SJCRH30 (cell line): ENCODE measurements around the gene PRSS56. TPM values are rescaled to one million over a fixed set of nuclear protein-coding genes. Genes with fewer than 3 reads are reported as not detected.

Experiments
- DNase-seq, 2 experiments: peaks; one replicate each; pipeline ENCODE4 v3.0.0-alpha.2; 2015 to 2020
- H3K27ac ChIP-seq: fragments of 250-450 bp; sonication (Bioruptor Pico); 2 replicates; pipeline ENCODE4 v1.5.1; 2020; ENCODE audit warnings: mild to moderate bottlenecking, moderate library complexity
- H3K27me3 ChIP-seq: fragments of 250-450 bp; sonication (Bioruptor Pico); 2 replicates; pipeline ENCODE4 v1.5.1; 2020; ENCODE audit warnings: mild to moderate bottlenecking, moderate library complexity
- H3K36me3 ChIP-seq: fragments of 250-450 bp; sonication (Bioruptor Pico); 2 replicates; pipeline ENCODE4 v1.5.1; 2020; ENCODE audit warnings: mild to moderate bottlenecking, moderate library complexity
- H3K4me1 ChIP-seq: fragments of 250-450 bp; sonication (Bioruptor Pico); 2 replicates; pipeline ENCODE4 v1.5.1; 2020; ENCODE audit warnings: mild to moderate bottlenecking, moderate library complexity
- H3K4me3 ChIP-seq: fragments of 250-450 bp; sonication (Bioruptor Pico); 2 replicates; pipeline ENCODE4 v1.5.1; 2020; ENCODE audit warnings: mild to moderate bottlenecking, moderate library complexity
- H3K9me3 ChIP-seq: fragments of 250-450 bp; sonication (Bioruptor Pico); replicated peaks from 2 replicates; pipeline ENCODE4 v1.5.1; 2020; ENCODE audit warnings: mild to moderate bottlenecking, moderate library complexity
- total RNA-seq: library from RNA; depleted of rRNA; stranded (reverse); fragments of >200 nt; shearing (Covaris generic); gene quantifications from 2 replicates; pipeline ENCODE4 v1.2.3, GENCODE V29; 2014; rRNA removed

PRSS56 gene
- 0.38 and 0.48 TPM in 2 replicates for total RNA-seq

DNA sequence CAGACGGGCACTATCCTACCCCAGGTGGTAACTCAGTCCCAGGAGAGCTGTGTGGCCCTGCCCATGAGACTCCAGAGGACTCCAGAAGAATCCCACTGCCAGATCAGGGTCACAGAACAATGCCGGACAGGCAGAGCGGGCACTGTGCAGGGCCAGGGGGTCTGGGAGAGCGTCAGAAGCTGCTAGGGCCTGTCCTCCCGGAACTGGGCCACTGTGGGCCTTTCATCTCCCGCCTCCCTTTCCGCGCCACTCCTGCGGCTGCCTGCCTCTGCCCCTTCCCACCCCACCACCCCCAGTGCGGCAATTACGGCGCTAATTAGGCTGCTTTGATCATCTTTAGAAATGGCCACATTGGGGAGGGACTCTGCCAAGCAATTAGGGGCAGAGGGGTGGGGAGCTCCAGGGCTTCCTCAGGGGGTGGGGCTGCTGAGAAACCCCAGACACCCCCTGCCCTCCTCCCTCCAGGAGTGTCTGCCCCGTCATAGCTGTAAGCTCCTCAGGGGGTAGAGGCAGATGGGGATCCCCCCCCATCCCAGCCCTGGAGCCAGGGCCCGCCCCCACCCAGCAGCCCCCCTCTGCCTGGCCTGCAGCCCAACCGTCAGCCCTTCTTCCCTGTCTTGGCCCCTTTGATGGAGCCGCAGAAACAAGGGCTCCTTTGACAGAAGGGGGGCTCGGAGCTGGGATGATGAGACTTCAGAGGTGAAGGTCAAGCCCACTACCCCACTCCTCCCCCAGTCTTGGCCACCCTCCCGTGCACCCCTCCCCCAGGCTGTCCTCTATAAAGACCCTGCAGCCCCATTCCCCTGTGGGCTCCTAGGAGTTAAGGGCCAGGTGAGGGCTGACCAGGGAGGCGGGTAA, at the start of gene PRSS56:
TSS of gene PRSS56 (plus strand) at position 808 of the 858 bp plus-strand sequence. CDS start 211 bp downstream, outside the sequence.
- no peaks in the 10 kb centered on the region for H3K9me3 ChIP-seq
- H3K4me1 ChIP-seq, result no peaks in the 10 kb centered on the region; the same call in 1 of the 2 replicates
- peaks cover 21% of the 10 kb centered on the region for H3K27me3 ChIP-seq
- no peak within 1 kb of the TSS for H3K4me3 ChIP-seq
- no peak for DNase-seq
- no peaks in the 10 kb centered on the region for H3K36me3 ChIP-seq
- H3K27ac ChIP-seq, result no peak within 1 kb of the TSS

DNA sequence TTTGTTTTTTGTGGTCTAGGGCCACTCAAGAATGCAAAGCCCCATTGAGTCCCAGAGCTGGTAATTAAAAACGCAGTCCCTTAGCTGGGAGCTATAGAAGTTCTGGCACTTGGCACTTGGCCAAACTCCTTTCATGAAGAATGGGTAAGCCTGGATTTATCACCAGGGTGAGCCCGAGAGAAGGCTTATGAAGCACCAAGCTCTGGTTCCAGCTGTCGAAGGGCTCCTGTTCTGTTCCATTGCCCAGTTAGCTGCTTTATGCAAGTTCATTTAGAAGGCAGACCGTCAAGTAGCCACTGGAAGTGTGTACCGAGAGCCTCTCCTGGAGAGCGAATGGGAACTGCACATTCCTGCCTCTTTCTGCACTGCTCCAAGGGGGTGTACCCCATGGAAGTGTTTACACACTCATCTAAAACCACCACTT, 46.7 kb upstream of the PRSS56 start:
- peaks cover 19% of the 10 kb centered on the region for H3K27me3 ChIP-seq
- peaks cover 12% of the 10 kb centered on the region for H3K4me1 ChIP-seq
- H3K36me3 ChIP-seq, result no peaks in the 10 kb centered on the region
- H3K9me3 ChIP-seq, result peaks cover 11% of the 10 kb centered on the region; the same call in 1 of the 2 replicates
- no peak overlapping the region for H3K27ac ChIP-seq
- no peak overlapping the region for H3K4me3 ChIP-seq
- DNase-seq, result peak; percentile 92 to 97

DNA sequence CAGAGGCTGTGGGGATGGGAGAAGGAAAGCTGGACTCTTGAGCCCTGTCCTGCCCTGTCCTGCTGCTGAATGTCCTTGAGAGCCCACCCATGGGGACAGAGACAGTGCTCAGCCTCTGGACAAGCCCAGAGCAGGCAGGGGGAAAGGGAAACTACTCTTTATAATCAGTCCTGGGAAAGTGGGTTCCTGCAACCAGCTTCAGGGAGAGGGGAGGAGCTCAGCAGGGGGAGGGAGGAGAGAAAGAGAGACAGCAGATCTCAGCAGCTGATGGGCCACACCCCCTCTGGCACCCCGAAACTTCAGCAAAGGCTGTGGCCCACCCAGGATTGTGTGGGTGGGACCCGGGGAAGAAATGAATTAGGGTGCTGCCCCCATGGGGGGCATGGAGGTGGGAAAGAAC, 44.1 kb upstream of the PRSS56 start:
- Histone ChIP-seq H3K27me3 (peaks cover 32% of the 10 kb centered on the region), H3K36me3 (no peaks in the 10 kb centered on the region), H3K27ac (no peak overlapping the region), H3K9me3 (peaks cover 11% of the 10 kb centered on the region; the same call in 1 of the 2 replicates), H3K4me1 (peaks cover 12% of the 10 kb centered on the region), H3K4me3 (no peak overlapping the region)
- DNase-seq, result no peak

GRCh38 chr2:232476791-232477190, 43.4 kb upstream of the PRSS56 start:
- Histone ChIP-seq H3K4me3 (no peak overlapping the region), H3K27ac (no peak overlapping the region), H3K4me1 (peaks cover 12% of the 10 kb centered on the region), H3K27me3 (peaks cover 32% of the 10 kb centered on the region), H3K36me3 (no peaks in the 10 kb centered on the region), H3K9me3 (peaks cover 10% of the 10 kb centered on the region; the same call in 1 of the 2 replicates)
- no peak for DNase-seq

DNA sequence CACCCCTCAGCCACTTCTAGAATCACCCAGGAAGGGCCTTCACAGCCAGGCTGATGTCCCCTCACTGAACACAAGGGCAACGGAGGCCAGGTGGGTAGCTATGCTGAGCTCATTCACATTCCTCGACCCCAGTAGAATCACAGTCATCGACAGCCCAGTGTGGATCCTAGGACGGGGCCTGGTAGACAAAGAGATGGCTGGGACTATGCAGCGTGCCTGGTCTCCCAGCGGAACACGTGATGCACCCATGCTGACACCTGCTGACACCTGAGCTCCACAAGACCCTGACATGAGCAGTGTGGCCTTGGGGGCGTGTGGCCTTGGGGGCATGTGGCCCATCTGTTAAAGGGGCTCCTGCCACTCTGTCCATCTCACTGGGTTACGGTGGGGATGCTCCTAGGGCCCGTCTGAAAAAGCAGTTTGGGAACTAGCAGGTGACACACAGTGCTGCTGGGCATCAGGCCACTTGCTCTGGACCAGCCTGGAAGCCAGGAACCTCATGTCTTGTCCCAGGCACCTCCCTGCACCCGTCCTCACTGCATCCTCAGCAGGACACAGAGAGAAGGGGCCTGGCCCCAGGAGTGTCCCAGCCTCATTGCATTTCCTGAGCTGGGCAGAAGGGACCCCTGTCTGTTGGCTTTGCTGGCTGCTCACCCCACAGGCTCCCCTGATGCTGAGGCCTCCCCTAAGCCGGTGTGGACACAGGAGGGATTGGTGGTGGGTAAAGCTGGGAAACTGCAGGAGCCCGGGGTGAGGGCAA, 42.3 kb upstream of the PRSS56 start:
- DNase-seq, result no peak
- peaks cover 32% of the 10 kb centered on the region for H3K27me3 ChIP-seq
- no peak overlapping the region for H3K4me3 ChIP-seq
- H3K4me1 ChIP-seq, result peaks cover 11% of the 10 kb centered on the region
- H3K36me3 ChIP-seq, result no peaks in the 10 kb centered on the region
- no peaks in the 10 kb centered on the region for H3K9me3 ChIP-seq
- H3K27ac ChIP-seq, result no peak overlapping the region

DNA sequence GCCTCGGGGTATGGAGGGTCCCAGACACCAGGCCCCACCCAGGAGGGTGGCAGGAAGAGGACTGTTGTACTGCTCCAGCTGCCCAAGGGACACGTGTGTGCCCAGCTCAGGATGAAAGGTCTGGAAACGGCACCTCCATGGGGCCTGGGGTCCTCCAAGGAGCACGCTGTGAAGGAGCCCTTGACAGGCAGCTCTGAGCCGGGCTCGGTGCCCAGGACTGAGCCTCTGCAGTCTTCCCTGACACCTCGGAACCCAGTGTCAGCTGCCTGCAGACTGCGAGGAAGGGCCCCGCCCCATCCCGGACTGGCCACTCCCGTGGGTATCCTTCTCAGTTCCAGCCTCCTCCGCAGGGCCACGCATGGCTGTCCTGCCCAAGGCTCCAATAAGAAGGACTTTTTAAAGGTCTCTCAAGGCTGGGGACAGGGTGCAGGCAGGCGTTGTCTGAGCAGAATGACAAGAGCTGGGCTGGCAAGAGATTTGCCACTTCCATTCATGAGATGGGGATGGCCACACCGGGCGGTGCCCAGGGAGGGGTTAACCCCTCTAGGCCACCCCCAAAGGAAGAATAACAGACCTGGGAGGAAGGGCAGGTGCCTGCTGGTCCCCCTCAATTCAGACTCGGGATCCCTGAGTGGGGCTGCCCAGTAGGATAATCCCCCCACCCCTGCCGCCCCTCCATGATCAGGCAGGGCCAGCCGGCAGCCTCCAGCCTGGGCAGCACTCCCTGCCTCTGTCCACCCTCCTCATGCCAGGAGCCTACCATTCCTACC, 41.4 kb upstream of the PRSS56 start:
- Histone ChIP-seq H3K27me3 (peaks cover 32% of the 10 kb centered on the region), H3K27ac (no peak overlapping the region), H3K4me1 (peaks cover 2% of the 10 kb centered on the region; the same call in 1 of the 2 replicates), H3K9me3 (no peaks in the 10 kb centered on the region), H3K4me3 (no peak overlapping the region), H3K36me3 (no peaks in the 10 kb centered on the region)
- DNase-seq, result no peak

GRCh38 chr2:232479341-232480200, 40.6 kb upstream of the PRSS56 start:
- no peak overlapping the region for H3K4me3 ChIP-seq
- H3K4me1 ChIP-seq, result no peaks in the 10 kb centered on the region
- no peak overlapping the region for H3K27ac ChIP-seq
- peaks cover 32% of the 10 kb centered on the region for H3K27me3 ChIP-seq
- no peaks in the 10 kb centered on the region for H3K9me3 ChIP-seq
- no peaks in the 10 kb centered on the region for H3K36me3 ChIP-seq
- DNase-seq, result no peak

DNA sequence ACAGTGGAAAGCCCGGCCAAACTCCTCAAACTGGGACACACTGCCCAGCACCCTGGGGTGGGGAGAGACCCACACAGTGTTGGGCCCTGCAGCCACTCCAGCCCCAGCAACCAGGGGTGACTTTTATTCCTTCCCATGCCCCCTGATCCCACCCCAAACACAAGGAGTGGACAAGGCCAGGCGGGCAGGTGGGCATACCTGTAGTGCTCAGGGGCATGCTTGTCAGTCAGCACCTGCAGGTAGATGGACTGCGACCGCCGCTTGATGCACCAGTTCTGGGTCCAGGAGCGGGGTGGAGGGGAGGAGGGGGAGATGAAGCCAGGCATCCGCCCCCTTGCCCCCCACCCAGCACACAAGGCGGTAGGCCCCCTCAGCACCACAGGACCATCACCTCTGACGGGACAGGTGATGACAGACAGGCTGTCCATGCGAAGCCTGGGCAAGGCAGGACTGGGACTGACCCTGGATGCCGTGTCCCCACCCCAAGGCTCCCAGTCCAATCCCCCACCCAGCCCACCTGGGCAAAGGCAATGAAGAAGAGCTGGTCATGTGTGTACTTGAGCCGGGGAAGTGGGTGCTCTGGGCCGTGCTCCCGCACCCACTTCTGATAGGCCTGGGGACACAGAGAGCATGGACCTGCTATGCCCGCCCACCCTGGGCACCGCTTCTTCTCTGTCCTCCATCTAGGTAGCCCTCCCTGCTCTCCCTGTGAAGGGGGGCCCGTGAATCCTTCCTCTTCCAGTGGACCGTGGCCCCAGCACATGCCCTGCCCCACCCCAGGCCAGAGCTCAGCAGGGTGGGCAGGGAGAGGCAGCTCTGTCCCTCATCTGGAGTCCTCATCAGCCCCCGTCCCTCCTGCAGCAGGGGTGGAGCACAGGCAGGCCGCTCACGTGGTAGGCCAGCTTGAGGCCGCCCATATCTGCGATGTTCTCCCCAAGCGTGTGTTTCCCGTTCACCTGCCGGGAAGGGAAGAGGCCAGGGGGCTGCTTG, 39.7 kb upstream of the PRSS56 start:
- Histone ChIP-seq H3K36me3 (no peaks in the 10 kb centered on the region), H3K4me1 (no peaks in the 10 kb centered on the region), H3K4me3 (no peak overlapping the region), H3K9me3 (no peaks in the 10 kb centered on the region), H3K27ac (no peak overlapping the region), H3K27me3 (peaks cover 24% of the 10 kb centered on the region)
- DNase-seq, result no peak

- no peaks in the 10 kb centered on the region for H3K36me3 ChIP-seq
- no peak for DNase-seq
- H3K9me3 ChIP-seq, result no peaks in the 10 kb centered on the region
- H3K27ac ChIP-seq, result no peak overlapping the region
- no peaks in the 10 kb centered on the region for H3K4me1 ChIP-seq
- H3K4me3 ChIP-seq, result no peak overlapping the region
- peaks cover 22% of the 10 kb centered on the region for H3K27me3 ChIP-seq
These were observed 38.7 kb upstream of the PRSS56 start for GRCh38 chr2:232481322-232482140.

DNA sequence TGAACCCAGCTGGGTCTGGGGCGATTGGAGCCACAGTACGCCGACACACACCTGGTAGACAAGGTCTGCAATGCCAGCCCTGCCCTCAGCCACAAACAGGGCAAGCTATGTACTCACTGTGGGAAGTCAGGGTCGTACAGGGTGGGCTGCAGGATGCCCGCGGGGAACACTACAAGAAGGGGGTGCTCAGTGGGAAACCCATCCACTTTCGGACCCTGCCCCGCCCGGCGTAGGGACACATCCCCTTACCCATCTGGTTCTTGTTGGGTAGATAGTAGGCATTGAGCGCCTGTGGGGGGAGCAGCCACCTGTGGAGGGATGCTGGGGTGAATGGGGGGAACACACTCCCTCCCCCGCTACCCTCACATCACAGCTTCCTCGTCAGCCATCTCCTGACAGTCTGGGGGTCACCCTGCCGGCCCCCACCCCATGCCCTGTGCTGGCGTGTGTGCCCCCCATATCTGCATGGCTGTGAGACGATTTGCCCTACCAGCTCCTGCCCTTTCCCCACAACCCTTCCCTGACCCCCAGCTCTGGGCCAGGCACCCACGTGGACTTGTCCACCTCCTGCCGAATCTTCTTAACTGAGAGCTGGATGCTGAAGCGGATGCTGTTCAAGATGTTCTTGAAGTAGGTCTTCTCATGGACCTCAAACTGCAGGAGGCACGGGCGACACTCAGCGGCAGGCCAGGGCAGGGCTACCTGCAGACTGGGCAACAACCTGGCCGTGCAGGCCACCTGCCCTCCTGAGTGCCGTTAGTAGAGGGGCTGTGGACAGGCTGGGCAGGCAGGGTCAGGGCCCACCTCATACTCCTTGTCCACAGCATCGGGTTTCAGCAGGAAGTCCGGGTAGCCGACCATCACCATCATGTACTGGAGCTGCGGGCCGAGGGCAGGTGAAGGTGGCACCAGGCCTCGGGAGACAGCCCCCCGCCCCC, 37.6 kb upstream of the PRSS56 start:
- Histone ChIP-seq H3K36me3 (no peaks in the 10 kb centered on the region), H3K4me1 (no peaks in the 10 kb centered on the region), H3K9me3 (no peaks in the 10 kb centered on the region), H3K27me3 (peaks cover 18% of the 10 kb centered on the region), H3K4me3 (no peak overlapping the region), H3K27ac (no peak overlapping the region)
- DNase-seq, result no peak

- Histone ChIP-seq H3K36me3 (no peaks in the 10 kb centered on the region), H3K4me1 (no peaks in the 10 kb centered on the region), H3K4me3 (no peak overlapping the region), H3K9me3 (no peaks in the 10 kb centered on the region), H3K27ac (no peak overlapping the region), H3K27me3 (peaks cover 14% of the 10 kb centered on the region)
- DNase-seq, result no peak
These were observed 36.8 kb upstream of the PRSS56 start for GRCh38 chr2:232483311-232483922.
